GM23248 (cell line): ENCODE measurements around the gene NCOA7.

Source experiments
- EZH2 ChIP-seq: fragments of 200-600 bp; sonication (generic); IDR thresholded peaks from 2 replicates; pipeline ENCODE4 v1.6.1; 2018; ENCODE audit warnings: antibody characterized with exemption, mild to moderate bottlenecking; ENCODE audit not compliant: insufficient read depth, poor library complexity, severe bottlenecking
- EZH2phosphoT487 ChIP-seq: fragments of 200-600 bp; sonication (generic); IDR thresholded peaks from 2 replicates; pipeline ENCODE4 v1.6.1; 2018; ENCODE audit warnings: antibody characterized with exemption, moderate library complexity, mild to moderate bottlenecking, low read depth; ENCODE audit not compliant: insufficient read depth

DNA sequence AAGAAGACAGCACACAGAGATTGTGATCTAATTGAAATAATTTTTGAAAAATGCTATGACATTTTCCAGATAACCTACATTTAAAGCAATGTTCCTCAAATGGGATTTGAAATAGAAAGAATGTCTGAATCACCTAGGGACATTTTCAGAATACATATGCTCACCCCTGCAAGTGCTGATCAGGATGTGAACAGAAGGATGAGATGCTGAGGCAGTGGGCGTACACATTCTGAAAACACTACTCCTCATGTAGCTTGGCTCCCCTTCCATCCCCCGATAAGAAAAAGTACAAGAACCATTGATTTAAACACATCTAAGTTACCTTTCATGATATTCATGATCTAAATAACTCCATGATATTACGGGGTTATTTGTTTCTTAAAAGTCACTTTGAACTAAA, 136.0 kb downstream of the NCOA7 start:
- TF ChIP-seq EZH2 = no peak
- no peak for TF ChIP-seq EZH2phosphoT487
